Tibial nerve (tissue), 3 donors: Measurements from ENCODE around the gene SP100.

Experiments used
- CTCF ChIP-seq, 5 experiments: fragments of 200-600 bp in 3 of 5; fragments of 450-650 bp in 2 of 5; sonication (generic) in 3 of 5; IDR thresholded peaks; one replicate each; pipeline ENCODE4 v1.5.1; 2016 to 2019; ENCODE audit warnings: antibody characterized with exemption in 5 of 5, mild to moderate bottlenecking in 3 of 5, moderate library complexity in 2 of 5
- POLR2A ChIP-seq, 2 donors: fragments of 450-650 bp; IDR thresholded peaks; one replicate each; pipeline ENCODE4 v1.6.1; 2017; ENCODE audit warnings: antibody characterized with exemption in 2 of 2, mild to moderate bottlenecking in 2 of 2, moderate library complexity in 2 of 2

GRCh38 chr2:230586328-230586982 lies 170.5 kb downstream of the SP100 start:
- no peak for TF ChIP-seq POLR2A (IDR thresholded peaks at IDR 0.05)
- TF ChIP-seq CTCF (IDR thresholded peaks at IDR 0.05) = no peak
